HL-60 (cell line): ENCODE results near the gene MYH11.
A peak's percentile ranks its signal among the peaks of the same experiment; 100 is the strongest.

ENCODE experiments used
- DNase-seq, 2 experiments: peaks; one replicate each; pipeline ENCODE4 v3.0.0-alpha.2; 2010 to 2020; ENCODE audit warnings: low read depth in 1 of 2, low spot score in 1 of 2
- H3K27ac ChIP-seq: fragments of 250-450 bp; sonication (Bioruptor Pico); replicated peaks from 2 replicates; pipeline ENCODE4 v1.5.1; 2020; ENCODE audit warnings: mild to moderate bottlenecking, moderate library complexity
- H3K27me3 ChIP-seq: fragments of 250-450 bp; sonication (Bioruptor Pico); 2 replicates; pipeline ENCODE4 v1.5.1; 2021; ENCODE audit warnings: mild to moderate bottlenecking, moderate library complexity; ENCODE audit not compliant: insufficient read depth, poor library complexity, severe bottlenecking
- H3K4me3 ChIP-seq: replicated peaks from 2 replicates; pipeline ENCODE4 v1.5.1; 2011; ENCODE audit warnings: mild to moderate bottlenecking, control low read depth, low read length; ENCODE audit not compliant: insufficient read depth
- GABPA ChIP-seq: IDR thresholded peaks from 2 replicates; pipeline ENCODE4 v1.6.1; 2012; ENCODE audit warnings: low read depth
- POLR2AphosphoS5 ChIP-seq: IDR thresholded peaks from 2 replicates; pipeline ENCODE4 v1.6.1; 2012; ENCODE audit warnings: low read depth
- SPI1 ChIP-seq: IDR thresholded peaks from 2 replicates; pipeline ENCODE4 v1.6.1; 2012; ENCODE audit warnings: low read depth, mild to moderate bottlenecking, borderline replicate concordance
- long read RNA-seq: library from polyadenylated mRNA; unstranded; transcript quantifications from one replicate; pipeline ENCODE4 v2.0.0, GENCODE V29; 2020
- TF ChIP-seq, protein P1 (sequence below): IDR thresholded peaks from 2 replicates; pipeline ENCODE4 v1.6.1; 2012; ENCODE audit warnings: low read depth; ENCODE audit not compliant: insufficient replicate concordance
- TF ChIP-seq, protein P2 (sequence below): IDR thresholded peaks from one replicate; pipeline ENCODE4 v1.5.1; 2011; ENCODE audit warnings: low read length, control low read depth, inconsistent platforms; ENCODE audit not compliant: insufficient read depth

Gene MYH11
- long read RNA-seq, partial matches to known transcripts = 1 of 2 reads
- long read RNA-seq, other reads (novel, unspliced or antisense) = 1 of 2 reads

GRCh38 chr16:15856901-15857698, at the start of gene MYH11:
TSS of gene MYH11 (minus strand) at chr16:15857028. CDS start at chr16:15838252, 18,776 bp downstream.
- DNase-seq = peak in 1 of 2 experiments; percentile 14
- no peak within 1 kb of the TSS for H3K27ac ChIP-seq
- TF ChIP-seq, protein P1, sequence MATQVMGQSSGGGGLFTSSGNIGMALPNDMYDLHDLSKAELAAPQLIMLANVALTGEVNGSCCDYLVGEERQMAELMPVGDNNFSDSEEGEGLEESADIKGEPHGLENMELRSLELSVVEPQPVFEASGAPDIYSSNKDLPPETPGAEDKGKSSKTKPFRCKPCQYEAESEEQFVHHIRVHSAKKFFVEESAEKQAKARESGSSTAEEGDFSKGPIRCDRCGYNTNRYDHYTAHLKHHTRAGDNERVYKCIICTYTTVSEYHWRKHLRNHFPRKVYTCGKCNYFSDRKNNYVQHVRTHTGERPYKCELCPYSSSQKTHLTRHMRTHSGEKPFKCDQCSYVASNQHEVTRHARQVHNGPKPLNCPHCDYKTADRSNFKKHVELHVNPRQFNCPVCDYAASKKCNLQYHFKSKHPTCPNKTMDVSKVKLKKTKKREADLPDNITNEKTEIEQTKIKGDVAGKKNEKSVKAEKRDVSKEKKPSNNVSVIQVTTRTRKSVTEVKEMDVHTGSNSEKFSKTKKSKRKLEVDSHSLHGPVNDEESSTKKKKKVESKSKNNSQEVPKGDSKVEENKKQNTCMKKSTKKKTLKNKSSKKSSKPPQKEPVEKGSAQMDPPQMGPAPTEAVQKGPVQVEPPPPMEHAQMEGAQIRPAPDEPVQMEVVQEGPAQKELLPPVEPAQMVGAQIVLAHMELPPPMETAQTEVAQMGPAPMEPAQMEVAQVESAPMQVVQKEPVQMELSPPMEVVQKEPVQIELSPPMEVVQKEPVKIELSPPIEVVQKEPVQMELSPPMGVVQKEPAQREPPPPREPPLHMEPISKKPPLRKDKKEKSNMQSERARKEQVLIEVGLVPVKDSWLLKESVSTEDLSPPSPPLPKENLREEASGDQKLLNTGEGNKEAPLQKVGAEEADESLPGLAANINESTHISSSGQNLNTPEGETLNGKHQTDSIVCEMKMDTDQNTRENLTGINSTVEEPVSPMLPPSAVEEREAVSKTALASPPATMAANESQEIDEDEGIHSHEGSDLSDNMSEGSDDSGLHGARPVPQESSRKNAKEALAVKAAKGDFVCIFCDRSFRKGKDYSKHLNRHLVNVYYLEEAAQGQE = no peak
- peak; percentile 11; the same call in 1 of the 2 replicates for TF ChIP-seq SPI1
- TF ChIP-seq, protein P2, sequence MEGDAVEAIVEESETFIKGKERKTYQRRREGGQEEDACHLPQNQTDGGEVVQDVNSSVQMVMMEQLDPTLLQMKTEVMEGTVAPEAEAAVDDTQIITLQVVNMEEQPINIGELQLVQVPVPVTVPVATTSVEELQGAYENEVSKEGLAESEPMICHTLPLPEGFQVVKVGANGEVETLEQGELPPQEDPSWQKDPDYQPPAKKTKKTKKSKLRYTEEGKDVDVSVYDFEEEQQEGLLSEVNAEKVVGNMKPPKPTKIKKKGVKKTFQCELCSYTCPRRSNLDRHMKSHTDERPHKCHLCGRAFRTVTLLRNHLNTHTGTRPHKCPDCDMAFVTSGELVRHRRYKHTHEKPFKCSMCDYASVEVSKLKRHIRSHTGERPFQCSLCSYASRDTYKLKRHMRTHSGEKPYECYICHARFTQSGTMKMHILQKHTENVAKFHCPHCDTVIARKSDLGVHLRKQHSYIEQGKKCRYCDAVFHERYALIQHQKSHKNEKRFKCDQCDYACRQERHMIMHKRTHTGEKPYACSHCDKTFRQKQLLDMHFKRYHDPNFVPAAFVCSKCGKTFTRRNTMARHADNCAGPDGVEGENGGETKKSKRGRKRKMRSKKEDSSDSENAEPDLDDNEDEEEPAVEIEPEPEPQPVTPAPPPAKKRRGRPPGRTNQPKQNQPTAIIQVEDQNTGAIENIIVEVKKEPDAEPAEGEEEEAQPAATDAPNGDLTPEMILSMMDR = no peak
- no peak for TF ChIP-seq POLR2AphosphoS5
- H3K4me3 ChIP-seq = no peak within 1 kb of the TSS
- peaks cover 24% of the 10 kb centered on the region for H3K27me3 ChIP-seq

GRCh38 chr16:15906439-15906838, 49.6 kb upstream of the MYH11 start:
- DNase-seq = no peak
- H3K4me3 ChIP-seq = no peak overlapping the region
- H3K27ac ChIP-seq = no peak overlapping the region
- TF ChIP-seq, protein P2 = no peak
- TF ChIP-seq POLR2AphosphoS5 = no peak
- no peaks in the 10 kb centered on the region for H3K27me3 ChIP-seq

GRCh38 chr16:15903960-15904359, 47.1 kb upstream of the MYH11 start:
- TF ChIP-seq, protein P2 = no peak
- TF ChIP-seq GABPA (no peak), POLR2AphosphoS5 (no peak), SPI1 (no peak)
- TF ChIP-seq, protein P1 = no peak
- no peaks in the 10 kb centered on the region for H3K27me3 ChIP-seq
- DNase-seq = no peak

More at GRCh38 chr16:15903960-15904359, 47.1 kb upstream of the MYH11 start:
- H3K4me3 ChIP-seq = no peak overlapping the region
- H3K27ac ChIP-seq = no peak overlapping the region
